Erythroblast (primary cell): Measurements from ENCODE around the gene UBE2G2.

Experiments
- DNase-seq, 2 experiments: peaks; one replicate each; lab custom pipeline; 2025; lab: John Stamatoyannopoulos, UW
- GATA1 ChIP-seq: IDR thresholded peaks from 2 replicates; pipeline ENCODE4 v1.6.1; 2011; ENCODE audit warnings: low read depth, mild to moderate bottlenecking, control low read depth, low read length, moderate library complexity
- POLR2A ChIP-seq: IDR thresholded peaks from 2 replicates; pipeline ENCODE4 v1.6.1; 2011; ENCODE audit warnings: mild to moderate bottlenecking, low read length

UBE2G2 gene

DNA sequence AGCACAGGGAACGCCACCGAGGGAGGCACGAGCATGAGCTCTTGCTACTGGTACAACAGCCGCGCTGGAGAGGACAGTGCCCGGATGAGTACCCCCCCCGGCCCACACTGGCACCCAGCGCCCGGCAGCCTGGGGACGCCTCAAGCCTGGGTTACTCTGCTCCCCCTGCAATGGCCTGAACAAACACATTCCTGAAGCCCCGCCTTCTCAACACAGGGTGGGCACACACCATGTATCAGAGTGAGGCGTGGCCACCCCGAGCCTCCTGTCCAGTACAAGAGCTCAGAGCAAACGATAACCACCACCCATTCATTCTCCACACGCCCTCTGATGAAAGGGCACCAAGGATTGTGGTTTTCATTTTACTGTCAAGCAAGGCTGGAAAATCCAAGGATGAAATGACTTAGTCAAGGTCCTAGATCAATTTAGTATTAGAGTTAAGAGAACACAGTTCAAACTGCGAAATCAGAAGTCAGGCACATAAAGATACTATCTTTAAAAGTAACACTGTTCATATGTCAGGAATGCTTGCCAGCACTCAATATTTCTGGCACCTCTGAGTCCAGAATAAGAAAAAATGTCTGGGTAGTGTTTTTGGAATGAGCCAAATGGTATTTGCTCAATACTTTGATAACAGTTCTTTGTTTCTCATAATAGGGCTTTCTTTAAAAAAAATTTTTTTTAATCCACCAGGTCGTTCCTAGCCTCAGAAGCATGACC, 22.0 kb downstream of the UBE2G2 start:
- TF ChIP-seq GATA1: no peak
- no peak for TF ChIP-seq POLR2A
- no peak for DNase-seq

DNA sequence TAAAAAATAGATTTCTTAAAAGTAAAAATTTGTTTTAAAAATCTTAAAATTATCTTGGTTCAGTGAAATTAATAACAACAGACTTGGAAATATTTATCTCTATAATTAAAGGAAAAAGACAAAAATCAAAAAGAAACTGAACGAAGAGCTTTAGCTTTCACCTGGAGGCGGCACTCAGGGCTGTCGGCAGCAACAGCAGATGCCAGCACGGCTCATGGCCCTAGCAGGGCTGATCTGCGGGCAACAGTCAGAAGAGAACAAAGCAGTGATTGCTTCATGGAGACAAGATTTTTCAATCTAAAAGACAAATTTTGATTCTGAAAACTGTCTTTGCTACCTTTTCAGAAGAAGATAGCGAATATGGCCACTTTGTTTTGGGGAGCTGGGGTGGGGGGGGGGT, 22.6 kb downstream of the UBE2G2 start:
- TF ChIP-seq POLR2A: no peak
- TF ChIP-seq GATA1: no peak
- DNase-seq: no peak

DNA sequence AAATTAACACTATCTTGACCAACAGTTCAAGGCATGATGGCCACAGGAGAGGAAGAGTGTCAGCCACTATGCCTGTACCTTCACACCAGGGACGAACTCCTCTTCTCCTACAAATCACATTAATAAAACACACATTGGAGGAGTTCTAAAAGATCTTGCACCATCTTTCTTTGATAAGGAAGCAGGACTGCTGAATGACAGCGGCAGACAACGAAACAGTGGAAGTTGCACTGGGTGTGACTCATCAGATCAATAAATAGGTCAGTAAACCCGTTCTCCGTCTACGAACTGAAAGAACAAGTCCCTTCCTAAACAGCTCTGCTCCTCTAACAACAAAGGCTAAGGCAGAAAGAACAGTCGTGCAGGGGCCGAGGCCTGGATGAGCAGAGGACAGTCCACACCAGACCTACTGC, 23.1 kb downstream of the UBE2G2 start:
- DNase-seq: no peak
- no peak for TF ChIP-seq GATA1
- TF ChIP-seq POLR2A: no peak

DNA sequence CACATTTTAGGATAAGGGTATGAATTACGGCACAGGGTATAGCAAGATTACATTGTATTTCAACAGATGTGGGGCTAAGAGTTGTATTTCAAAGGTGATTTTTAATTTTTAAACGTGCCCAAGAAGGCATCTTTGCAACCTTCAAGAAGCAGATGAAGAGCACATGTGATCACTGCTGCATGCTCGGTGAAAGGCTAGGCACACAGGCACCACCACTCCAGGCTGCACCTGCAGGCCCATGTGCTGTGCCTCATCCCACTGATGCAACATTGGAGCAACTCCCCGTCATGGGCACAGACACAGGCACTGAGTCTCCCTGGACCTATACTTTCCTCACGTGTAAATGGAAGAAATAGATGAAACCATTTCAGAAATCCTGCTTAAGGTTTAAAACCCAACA, 23.5 kb downstream of the UBE2G2 start:
- TF ChIP-seq GATA1 (no peak), POLR2A (no peak)
- DNase-seq: peak in 1 of 2 experiments; percentile 70

DNA sequence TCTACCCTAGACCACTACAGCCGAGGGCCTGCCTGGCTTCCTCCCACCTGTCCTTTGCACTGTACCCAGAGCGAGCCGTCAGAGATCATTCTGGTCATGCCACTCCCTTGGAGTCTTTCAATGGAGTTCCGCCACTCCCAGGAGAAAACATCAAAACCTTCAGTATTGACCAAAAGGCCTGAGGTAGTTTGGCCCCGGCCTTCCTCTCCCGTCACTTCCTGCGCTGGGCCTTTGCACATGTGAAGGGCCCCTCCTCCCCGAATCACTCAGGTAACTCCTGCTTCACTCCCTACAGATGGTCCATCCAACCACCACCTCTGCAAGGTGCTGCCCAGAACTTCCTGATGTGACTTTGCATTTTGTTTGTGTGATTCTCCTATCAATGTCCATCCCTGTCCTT, 26.6 kb downstream of the UBE2G2 start:
- TF ChIP-seq POLR2A (no peak), GATA1 (no peak)
- DNase-seq: no peak

DNA sequence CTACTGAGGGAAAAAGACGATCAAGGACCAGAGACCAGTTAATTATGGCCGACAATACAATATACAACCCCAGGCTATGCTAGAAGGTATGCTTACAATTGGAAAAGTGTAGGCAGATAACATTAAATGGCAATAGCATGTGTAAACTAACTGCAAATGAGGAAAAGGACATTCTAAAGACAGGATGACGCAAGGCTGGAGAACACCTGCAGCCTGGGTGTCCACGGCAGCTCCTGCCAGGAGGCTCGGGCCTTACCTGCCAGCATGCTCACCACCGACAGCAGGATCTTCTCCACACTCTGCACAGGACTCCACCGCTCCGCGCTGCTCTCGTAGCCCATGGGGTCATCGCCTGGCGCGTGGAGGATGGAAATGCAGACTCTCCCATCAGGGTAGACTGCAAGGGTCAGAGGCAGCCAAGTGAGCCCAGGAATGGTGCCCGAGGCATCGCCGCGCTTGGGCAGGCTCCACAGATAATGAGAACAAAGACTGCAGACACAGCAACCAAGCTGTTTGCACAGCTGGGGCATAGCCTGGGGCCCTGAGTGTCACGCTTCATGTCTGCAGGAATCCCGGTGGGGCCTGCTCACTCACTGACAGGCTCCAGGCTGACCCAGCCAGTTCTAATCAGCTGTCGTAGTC, 28.2 kb downstream of the UBE2G2 start:
- DNase-seq: no peak
- TF ChIP-seq POLR2A (no peak), GATA1 (no peak)

DNA sequence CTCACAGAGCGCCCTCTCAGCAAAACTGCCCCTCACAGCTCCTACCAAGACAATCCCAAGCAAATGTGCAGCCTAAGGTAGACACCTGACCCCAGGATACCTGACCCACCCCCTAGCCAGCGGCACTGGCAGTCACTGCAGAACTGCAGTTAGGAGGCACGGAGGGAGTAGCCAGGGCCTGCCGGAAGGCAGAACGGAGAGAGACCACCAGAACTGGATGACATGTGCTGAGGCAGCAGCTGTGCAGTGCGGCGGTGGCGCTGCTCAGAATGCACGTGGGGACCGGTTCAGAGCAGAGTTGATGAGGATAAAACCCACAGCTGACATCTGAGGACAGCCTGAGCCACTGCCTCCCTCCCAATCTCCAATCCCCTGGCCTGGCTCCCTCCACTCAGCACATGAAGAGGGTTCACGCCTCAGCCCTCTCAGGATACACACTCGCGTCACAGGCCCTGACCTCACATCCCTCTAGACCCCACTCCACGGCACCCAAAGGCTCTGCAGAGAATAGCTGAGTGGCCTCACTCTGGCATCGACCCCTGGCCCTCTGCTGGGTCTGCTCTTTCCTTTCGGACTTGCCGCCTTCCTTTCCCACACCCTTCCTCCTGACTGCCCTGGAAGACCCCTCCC, 29.6 kb downstream of the UBE2G2 start:
- TF ChIP-seq POLR2A (no peak), GATA1 (no peak)
- DNase-seq: no peak

DNA sequence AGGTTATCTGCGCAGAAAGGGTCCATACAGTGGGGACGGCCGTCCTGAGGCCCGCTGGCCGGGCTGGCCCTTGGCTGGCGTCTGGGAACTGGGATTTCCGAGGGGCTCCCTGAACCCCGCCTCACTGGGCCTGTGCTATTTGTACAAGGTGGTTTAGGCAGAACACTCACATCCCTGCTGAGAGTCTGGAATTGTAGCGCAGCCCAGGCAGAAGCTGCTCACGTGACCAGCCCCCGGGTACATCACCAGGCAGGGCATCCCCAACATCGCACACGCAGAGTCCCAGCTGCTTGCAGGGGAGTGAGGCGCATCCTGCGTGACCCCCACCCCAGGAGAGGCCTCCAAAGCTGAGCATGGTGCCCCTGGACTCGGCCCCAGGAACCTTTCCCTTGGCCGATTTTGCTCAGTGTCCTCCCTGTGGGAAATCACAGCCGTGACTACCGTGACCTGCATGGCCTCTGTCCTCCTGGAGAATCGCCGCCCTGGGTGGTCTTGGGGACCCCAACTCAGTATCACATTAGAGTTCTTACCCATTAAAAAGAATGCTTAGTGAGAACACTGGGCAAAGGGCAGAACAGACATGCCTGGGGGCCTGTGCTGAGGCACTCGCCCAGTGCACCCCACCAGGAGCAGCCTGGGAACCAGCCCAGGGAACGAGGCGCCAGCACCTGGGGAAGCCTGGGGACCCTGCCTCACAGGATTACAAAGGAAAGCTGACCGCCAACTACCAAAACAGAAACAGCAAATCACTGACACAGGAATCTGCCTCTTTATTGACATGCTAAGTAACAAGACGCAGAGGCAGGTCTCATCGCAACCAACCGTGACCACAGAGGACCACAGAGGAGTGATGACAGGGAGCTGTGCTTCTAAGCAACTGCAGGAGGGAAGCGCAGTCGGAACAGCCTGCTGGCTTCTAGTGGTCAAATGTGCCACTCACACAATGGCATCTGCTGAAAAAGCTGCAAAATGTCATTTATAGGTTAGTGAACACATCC, 33.5 kb downstream of the UBE2G2 start:
- TF ChIP-seq POLR2A: no peak
- TF ChIP-seq GATA1: no peak
- DNase-seq: no peak

DNA sequence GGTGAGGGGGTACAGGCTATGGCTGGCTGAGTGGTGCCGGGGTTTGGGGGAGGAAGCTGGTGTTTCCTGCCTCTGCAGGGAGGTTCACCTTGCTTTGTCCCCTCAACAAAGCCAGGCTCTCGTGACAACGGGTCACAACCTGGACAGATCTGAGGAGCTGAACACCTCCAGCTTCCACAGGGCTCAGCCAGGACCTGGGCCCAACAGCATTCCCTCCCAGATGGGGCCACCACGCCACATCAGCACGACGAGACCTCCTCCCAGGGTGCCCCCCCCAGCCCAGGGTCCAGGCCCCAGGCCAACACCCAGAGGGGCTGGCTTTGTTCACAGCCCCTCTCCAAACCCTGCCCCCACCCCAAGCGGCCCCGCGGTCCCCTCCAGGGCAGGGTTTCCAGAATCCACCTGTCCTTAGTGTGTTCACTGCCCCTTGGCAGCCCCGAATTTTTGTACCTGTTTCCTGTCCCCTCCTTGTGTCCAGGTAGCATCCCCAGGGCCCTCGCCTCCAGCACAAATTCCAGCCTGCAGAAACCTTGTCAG, 34.7 kb downstream of the UBE2G2 start:
- no peak for DNase-seq
- TF ChIP-seq GATA1 (no peak), POLR2A (no peak)

DNA sequence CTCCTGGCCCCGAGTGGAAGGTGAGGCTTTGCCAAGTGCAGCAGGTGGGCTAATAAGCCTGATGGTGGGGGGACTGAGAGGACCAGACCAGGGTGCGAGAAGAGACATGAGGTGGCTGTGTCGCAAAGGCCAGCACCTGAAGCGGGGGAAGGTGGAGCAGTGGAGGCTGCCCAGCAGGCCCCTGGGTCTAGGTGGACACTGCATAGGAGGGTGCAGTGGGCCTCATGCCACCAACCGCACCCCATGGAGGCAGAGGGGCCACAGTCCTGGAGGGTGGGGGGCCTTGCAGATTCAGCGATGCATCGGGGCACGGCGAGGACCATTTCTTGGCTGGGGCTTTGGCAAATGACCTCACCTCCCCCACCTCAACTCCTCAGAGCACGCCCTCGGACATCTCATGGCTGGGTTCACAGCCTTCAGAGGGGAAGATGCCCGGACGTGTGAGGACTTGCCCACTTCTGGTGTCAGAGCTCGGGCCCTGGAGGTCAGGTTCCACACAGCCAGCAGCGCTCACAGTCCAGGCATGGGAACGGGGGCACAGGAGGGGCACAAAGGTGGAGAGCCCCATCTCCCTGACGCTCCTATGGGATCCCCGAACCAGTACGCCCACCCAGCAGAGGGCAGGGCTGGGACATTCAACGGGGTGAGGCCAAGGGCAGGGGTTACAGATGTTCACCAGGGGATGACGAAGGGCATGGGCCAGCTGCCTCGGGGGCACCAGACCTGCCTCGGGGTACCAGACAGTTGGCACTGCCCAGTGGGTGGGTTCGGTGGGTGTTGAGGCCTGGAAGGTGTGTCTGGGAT, 35.4 kb downstream of the UBE2G2 start:
- TF ChIP-seq POLR2A (no peak), GATA1 (no peak)
- no peak for DNase-seq

DNA sequence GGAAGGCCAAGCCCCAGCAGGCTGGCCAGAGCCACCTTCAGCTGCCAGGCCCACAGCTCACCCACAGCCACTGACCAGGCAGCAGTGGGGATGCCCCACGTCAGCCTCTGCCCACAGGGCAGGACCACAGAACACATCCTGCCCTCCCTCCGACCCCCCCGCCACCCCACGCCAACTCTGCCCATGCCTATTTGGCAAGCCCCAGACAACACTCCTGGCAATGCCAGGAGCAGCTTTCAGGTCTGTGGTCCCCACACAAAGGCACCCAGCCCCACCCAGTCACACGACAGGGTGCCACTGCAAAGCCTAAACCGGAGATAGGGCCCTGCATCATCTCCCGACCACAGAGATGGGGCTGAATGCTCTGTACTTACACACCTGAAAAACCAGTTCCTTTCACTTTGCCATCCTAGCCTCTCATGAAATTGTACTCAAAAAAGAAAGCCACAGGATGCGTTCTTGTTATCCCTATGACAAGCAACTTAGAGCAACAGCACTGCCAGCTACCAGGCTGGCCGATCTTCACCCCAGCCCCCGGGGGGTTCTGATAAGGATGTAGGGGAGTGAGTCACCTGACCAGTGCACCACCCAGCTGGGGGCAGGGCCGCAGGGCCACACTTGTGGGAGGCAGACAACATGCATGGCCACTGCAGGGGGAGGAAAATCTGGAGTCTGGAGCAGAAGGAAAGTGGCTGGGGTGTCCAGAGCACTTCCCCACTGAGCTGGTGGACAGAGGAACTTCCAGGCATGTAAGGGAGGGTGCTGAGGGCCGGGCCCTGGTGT, 36.2 kb downstream of the UBE2G2 start:
- DNase-seq: peak; percentile 69 to 72
- TF ChIP-seq GATA1 (no peak), POLR2A (no peak)
